ENCODE measurements around the gene ACTL6B. TPM values are rescaled to one million over a fixed set of nuclear protein-coding genes. Genes with fewer than 3 reads are reported as not detected.

Gene ACTL6B
- total RNA-seq, 8 experiments from 2014 or later, result 29.4 to 51.9 (median 38.1) TPM; not detected in 3

GRCh38 chr7:100681491-100682227, 25.4 kb upstream of the ACTL6B start:
- peak in 1 of 8 experiments; percentile 4 for ATAC-seq (replicated peaks in 6 of 8)
- H3K27ac ChIP-seq, result no peak overlapping the region
- in situ Hi-C loops (cut with MboI; ENCODE audit: low pct_unique_long_range_greater_than_20kb in 2 of 9, low sequenced_read_pairs in 9 of 9, unreplicated experiment in 9 of 9), result no loop called here
- H3K4me1 ChIP-seq (replicated peaks in 1 of 2), result peaks cover 0 to 6% of the 10 kb centered on the region in 2 donors
- 57 to 100% (median 84%) methylated on average over 1 to 14 of the region's 29 CpGs for WGBS, 10 experiments
- H3K4me3 ChIP-seq, result no peak overlapping the region

GRCh38 chr7:100680576-100681271, 24.5 kb upstream of the ACTL6B start:
- peak in 2 of 8 experiments; percentile 4 for ATAC-seq (replicated peaks in 6 of 8)
- peak overlapping the region in 1 of 2 donors; percentile 29 for H3K27ac ChIP-seq
- WGBS, 10 experiments, result 63 to 100% (median 100%) methylated on average over 1 to 6 of the region's 18 CpGs; no CpG with 5 or more reads in 4 of the 10 experiments
- H3K4me1 ChIP-seq (replicated peaks in 1 of 2), result peaks cover 0 to 9% of the 10 kb centered on the region in 2 donors
- in situ Hi-C loops (cut with MboI; ENCODE audit: low pct_unique_long_range_greater_than_20kb in 2 of 9, low sequenced_read_pairs in 9 of 9, unreplicated experiment in 9 of 9), result no loop called here
- H3K4me3 ChIP-seq, result no peak overlapping the region

GRCh38 chr7:100679927-100680575, 23.8 kb upstream of the ACTL6B start:
- no peak overlapping the region for H3K4me3 ChIP-seq
- no peak overlapping the region for H3K27ac ChIP-seq
- ATAC-seq (replicated peaks in 6 of 8), result peak in 3 of 8 experiments; percentile 29 to 39 (median 30)
- in situ Hi-C loops (cut with MboI; ENCODE audit: low pct_unique_long_range_greater_than_20kb in 2 of 9, low sequenced_read_pairs in 9 of 9, unreplicated experiment in 9 of 9), result no loop called here
- H3K4me1 ChIP-seq (replicated peaks in 1 of 2), result peaks cover 0 to 9% of the 10 kb centered on the region in 2 donors
- 0 to 100% (median 66%) methylated on average over 1 to 6 of the region's 13 CpGs; no CpG with 5 or more reads in 2 of the 10 experiments for WGBS, 10 experiments

GRCh38 chr7:100679129-100679926, 23.1 kb upstream of the ACTL6B start:
- no peak overlapping the region for H3K27ac ChIP-seq
- H3K4me3 ChIP-seq, result no peak overlapping the region
- peaks cover 0 to 9% of the 10 kb centered on the region in 2 donors for H3K4me1 ChIP-seq (replicated peaks in 1 of 2)
- in situ Hi-C loops (cut with MboI; ENCODE audit: low pct_unique_long_range_greater_than_20kb in 2 of 9, low sequenced_read_pairs in 9 of 9, unreplicated experiment in 9 of 9), result no loop called here
- ATAC-seq (replicated peaks in 6 of 8), result no peak
- WGBS, 10 experiments, result 80 to 100% (median 90%) methylated on average over 1 to 5 of the region's 13 CpGs; no CpG with 5 or more reads in 6 of the 10 experiments

GRCh38 chr7:100678291-100678984, 22.2 kb upstream of the ACTL6B start:
- in situ Hi-C loops (cut with MboI; ENCODE audit: low pct_unique_long_range_greater_than_20kb in 2 of 9, low sequenced_read_pairs in 9 of 9, unreplicated experiment in 9 of 9), result no loop called here
- peaks cover 0 to 9% of the 10 kb centered on the region in 2 donors for H3K4me1 ChIP-seq (replicated peaks in 1 of 2)
- ATAC-seq (replicated peaks in 6 of 8), result no peak
- no peak overlapping the region for H3K27ac ChIP-seq
- 60 to 100% (median 85%) methylated on average over 1 to 4 of the region's 35 CpGs; no CpG with 5 or more reads in 7 of the 10 experiments for WGBS, 10 experiments
- H3K4me3 ChIP-seq, result no peak overlapping the region

- 92 to 100% (median 100%) methylated on average over 1 to 3 of the region's 36 CpGs; no CpG with 5 or more reads in 7 of the 10 experiments for WGBS, 10 experiments
- in situ Hi-C loops (cut with MboI; ENCODE audit: low pct_unique_long_range_greater_than_20kb in 2 of 9, low sequenced_read_pairs in 9 of 9, unreplicated experiment in 9 of 9), result no loop called here
- H3K4me1 ChIP-seq (replicated peaks in 1 of 2), result peaks cover 0 to 9% of the 10 kb centered on the region in 2 donors
- no peak overlapping the region for H3K27ac ChIP-seq
- no peak overlapping the region for H3K4me3 ChIP-seq
- no peak for ATAC-seq (replicated peaks in 6 of 8)
Observed at GRCh38 chr7:100677308-100678267, 21.3 kb upstream of the ACTL6B start.

GRCh38 chr7:100676501-100677306, 20.5 kb upstream of the ACTL6B start:
- Histone ChIP-seq H3K4me1 (replicated peaks in 1 of 2) (peaks cover 0 to 9% of the 10 kb centered on the region in 2 donors), H3K4me3 (peak overlapping the region; percentile 42 to 82 (median 67)), H3K27ac (peak overlapping the region; percentile 53 to 84)
- WGBS, 10 experiments, result 70 to 100% (median 89%) methylated on average over 1 to 17 of the region's 23 CpGs; no CpG with 5 or more reads in 5 of the 10 experiments
- in situ Hi-C loops (cut with MboI; ENCODE audit: low pct_unique_long_range_greater_than_20kb in 2 of 9, low sequenced_read_pairs in 9 of 9, unreplicated experiment in 9 of 9), result no loop called here
- ATAC-seq (replicated peaks in 6 of 8), result no peak

- ATAC-seq (replicated peaks in 6 of 8), result peak; percentile 23 to 73 (median 62)
- Histone ChIP-seq H3K4me3 (peak overlapping the region; percentile 42 to 82 (median 67)), H3K27ac (peak overlapping the region; percentile 53 to 84), H3K4me1 (replicated peaks in 1 of 2) (peaks cover 0 to 9% of the 10 kb centered on the region in 2 donors)
- no CpG with 5 or more reads among the region's 59 CpGs for WGBS, 10 experiments
- in situ Hi-C loops (cut with MboI; ENCODE audit: low pct_unique_long_range_greater_than_20kb in 2 of 9, low sequenced_read_pairs in 9 of 9, unreplicated experiment in 9 of 9), result no loop called here
Observed at GRCh38 chr7:100675581-100676350, 19.5 kb upstream of the ACTL6B start.

GRCh38 chr7:100675105-100675451, 18.8 kb upstream of the ACTL6B start:
- WGBS, 10 experiments, result 0% methylated on average over 1 of the region's 46 CpGs; no CpG with 5 or more reads in 9 of the 10 experiments
- peak; percentile 1 to 42 (median 28) for ATAC-seq (replicated peaks in 6 of 8)
- H3K4me3 ChIP-seq, result peak overlapping the region; percentile 42 to 82 (median 67)
- in situ Hi-C loops (cut with MboI; ENCODE audit: low pct_unique_long_range_greater_than_20kb in 2 of 9, low sequenced_read_pairs in 9 of 9, unreplicated experiment in 9 of 9), result no loop called here
- H3K4me1 ChIP-seq (replicated peaks in 1 of 2), result peaks cover 0 to 3% of the 10 kb centered on the region in 2 donors
- peak overlapping the region; percentile 97 to 99 for H3K27ac ChIP-seq

All from motor neuron (in vitro differentiated cells).